Parietal lobe (tissue), 1 donor: Measurements from ENCODE around the gene NDUFC2. TPM values are rescaled to one million over a fixed set of nuclear protein-coding genes. Genes with fewer than 3 reads are reported as not detected.

Experiments
- total RNA-seq: library from RNA; depleted of rRNA; stranded (reverse); fragments of >200 nt; gene quantifications from one replicate; pipeline ENCODE4 v1.2.3, GENCODE V29; 2014

NDUFC2 gene
- 70.1 TPM for total RNA-seq

GRCh38 chr11:78079232-78080083 lies at the start of gene NDUFC2:
Gene NDUFC2 (minus strand): TSS chr11:78079862. CDS start chr11:78079744, 118 bp downstream.

GRCh38 chr11:78063440-78064181 lies 16.1 kb downstream of the NDUFC2 start, which contains the start of gene THRSP:
Gene THRSP (plus strand): TSS chr11:78063861. CDS start chr11:78063882, 21 bp downstream.

GRCh38 chr11:78022397-78023396 lies 57.0 kb downstream of the NDUFC2 start, which contains the start of gene KCTD14:
Gene KCTD14 (minus strand): TSS chr11:78023276. CDS start chr11:78023249, 27 bp downstream.

Other genes starting within 250 kb of the NDUFC2 start
- gene INTS4, start 85.2 kb downstream of the NDUFC2 start, total RNA-seq, result 87.6 TPM
- 1.3 TPM for gene KCTD14, start 56.6 kb downstream of the NDUFC2 start, total RNA-seq
- not detected for gene THRSP, start 16.0 kb downstream of the NDUFC2 start, total RNA-seq
- 33.8 TPM for gene ALG8, start 59.8 kb upstream of the NDUFC2 start, total RNA-seq
- 7.8 TPM for gene KCTD21, start 108.8 kb upstream of the NDUFC2 start, total RNA-seq
- 23.5 TPM for gene USP35, start 109.1 kb upstream of the NDUFC2 start, total RNA-seq